ENCODE results near the gene MSMO1. TPM values are rescaled to one million over a fixed set of nuclear protein-coding genes. Genes with fewer than 3 reads are reported as not detected.

MSMO1 gene
- total RNA-seq, 4 donors from 2014 or later, result 11.9 to 68.8 (median 22.0) TPM

DNA sequence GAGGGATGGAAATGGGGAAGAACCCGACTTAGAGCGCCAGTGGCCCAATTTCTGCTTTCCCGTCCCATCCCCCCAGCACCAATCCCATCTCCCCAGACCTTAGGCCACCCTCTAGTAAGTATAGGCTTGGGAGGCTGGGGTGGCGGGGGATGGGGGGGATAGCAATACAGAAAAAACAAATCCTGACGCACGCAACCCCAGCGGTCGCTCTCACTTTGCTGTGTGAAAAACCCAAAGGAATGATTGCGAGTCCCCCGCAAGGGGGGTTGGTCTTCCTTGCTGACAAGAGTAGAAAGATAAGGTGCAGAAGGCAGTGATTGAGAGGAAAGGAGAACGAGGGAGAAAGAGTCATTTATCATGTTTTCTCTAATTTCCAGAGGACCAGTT is 52.2 kb downstream of the MSMO1 start:
- TF ChIP-seq, protein P1, sequence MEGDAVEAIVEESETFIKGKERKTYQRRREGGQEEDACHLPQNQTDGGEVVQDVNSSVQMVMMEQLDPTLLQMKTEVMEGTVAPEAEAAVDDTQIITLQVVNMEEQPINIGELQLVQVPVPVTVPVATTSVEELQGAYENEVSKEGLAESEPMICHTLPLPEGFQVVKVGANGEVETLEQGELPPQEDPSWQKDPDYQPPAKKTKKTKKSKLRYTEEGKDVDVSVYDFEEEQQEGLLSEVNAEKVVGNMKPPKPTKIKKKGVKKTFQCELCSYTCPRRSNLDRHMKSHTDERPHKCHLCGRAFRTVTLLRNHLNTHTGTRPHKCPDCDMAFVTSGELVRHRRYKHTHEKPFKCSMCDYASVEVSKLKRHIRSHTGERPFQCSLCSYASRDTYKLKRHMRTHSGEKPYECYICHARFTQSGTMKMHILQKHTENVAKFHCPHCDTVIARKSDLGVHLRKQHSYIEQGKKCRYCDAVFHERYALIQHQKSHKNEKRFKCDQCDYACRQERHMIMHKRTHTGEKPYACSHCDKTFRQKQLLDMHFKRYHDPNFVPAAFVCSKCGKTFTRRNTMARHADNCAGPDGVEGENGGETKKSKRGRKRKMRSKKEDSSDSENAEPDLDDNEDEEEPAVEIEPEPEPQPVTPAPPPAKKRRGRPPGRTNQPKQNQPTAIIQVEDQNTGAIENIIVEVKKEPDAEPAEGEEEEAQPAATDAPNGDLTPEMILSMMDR (IDR thresholded peaks at IDR 0.05; ENCODE audit: low read depth), result no peak

GRCh38 chr4:165380805-165381204 is 53.3 kb downstream of the MSMO1 start:
- TF ChIP-seq, protein P1 (IDR thresholded peaks at IDR 0.05; ENCODE audit: low read depth), result no peak

DNA sequence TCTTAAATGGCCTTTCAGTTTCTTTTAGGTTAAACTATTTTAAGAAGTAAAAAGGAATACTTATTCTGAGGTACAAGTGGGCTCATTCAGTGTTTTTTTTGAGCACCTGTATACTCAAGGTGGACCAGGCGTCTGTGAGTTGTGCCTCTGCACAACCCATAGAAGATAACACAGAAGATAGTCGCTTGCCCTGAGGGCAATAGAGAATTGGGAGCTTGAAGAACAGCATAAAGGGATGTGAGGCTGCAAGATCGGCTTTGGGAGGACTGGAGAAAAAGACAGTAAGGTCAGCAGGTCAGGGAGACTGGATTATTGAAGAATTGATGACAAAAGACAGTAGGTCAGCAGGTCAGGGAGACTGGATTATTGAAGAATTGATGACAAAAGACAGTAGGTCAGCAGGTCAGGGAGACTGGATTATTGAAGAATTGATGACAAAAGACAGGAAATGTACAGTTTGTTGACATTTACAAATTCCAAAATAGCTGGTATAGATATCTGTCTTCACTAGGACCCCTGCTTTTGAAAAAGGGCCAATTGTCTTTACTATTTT is 54.4 kb downstream of the MSMO1 start:
- TF ChIP-seq, protein P1 (IDR thresholded peaks at IDR 0.05; ENCODE audit: low read depth), result no peak

GRCh38 chr4:165382640-165383039 is 55.2 kb downstream of the MSMO1 start:
- TF ChIP-seq, protein P1 (IDR thresholded peaks at IDR 0.05; ENCODE audit: low read depth), result no peak

DNA sequence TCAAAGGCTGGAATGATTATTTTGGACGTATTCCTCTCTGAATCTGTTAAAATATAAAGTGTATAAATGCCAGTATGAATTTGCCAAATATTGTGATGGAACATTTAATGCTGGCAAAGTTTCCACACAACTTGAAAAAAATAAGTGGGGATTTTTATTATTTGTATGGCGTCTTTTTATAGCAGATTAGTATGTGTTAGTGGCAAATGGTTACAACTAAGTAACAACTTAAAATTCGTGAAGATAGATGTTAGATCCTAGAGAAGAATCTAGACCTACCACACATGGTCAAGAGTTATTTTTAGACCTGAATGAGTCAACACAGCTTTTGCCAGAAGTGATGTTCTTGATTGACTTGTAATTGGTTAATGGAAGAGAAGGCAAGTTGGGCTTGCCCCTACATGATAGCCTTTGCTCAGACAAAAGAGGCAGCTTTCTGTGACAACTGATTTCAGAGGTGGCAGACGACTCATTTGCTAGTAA is 56.2 kb downstream of the MSMO1 start:
- TF ChIP-seq, protein P1 (IDR thresholded peaks at IDR 0.05; ENCODE audit: low read depth), result no peak

DNA sequence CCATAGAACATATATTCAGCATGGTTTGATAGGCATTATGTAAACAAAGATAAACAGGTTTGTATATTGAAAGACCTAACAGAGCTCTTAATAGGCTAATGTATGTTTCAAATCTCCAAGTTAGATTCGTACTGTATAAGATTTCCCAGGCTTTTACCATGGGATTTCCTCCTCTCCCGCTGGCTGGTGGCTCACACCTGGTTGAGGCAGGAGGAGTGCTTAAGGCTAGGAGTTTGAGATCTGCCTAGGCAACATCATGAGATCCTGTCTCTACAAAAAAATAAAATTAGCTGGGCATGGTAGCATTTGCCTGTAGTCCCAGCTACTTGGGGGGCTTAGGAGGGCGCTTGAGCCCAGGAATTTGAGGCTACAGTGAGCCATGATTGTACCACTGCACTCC is 56.7 kb downstream of the MSMO1 start:
- TF ChIP-seq, protein P1 (IDR thresholded peaks at IDR 0.05; ENCODE audit: low read depth), result no peak

- TF ChIP-seq, protein P1 (IDR thresholded peaks at IDR 0.05; ENCODE audit: low read depth), result no peak
Observed at GRCh38 chr4:165384598-165384997, 57.1 kb downstream of the MSMO1 start.
